Gastroesophageal sphincter (tissue), 4 donors: Measurements from ENCODE around the gene TMCC3. TPM values are rescaled to one million over a fixed set of nuclear protein-coding genes. Genes with fewer than 3 reads are reported as not detected.

Source experiments
- ATAC-seq: fragments of 150-250 bp; one replicate; pipeline ENCODE4 v1.9.1; 2016; ENCODE audit warnings: mild to moderate bottlenecking, moderate library complexity
- H3K27ac ChIP-seq, 4 donors: fragments of 200-600 bp; sonication (generic) in 3 of 4; 1 replicate in 3 of 4; 2 replicates in 1 of 4; pipeline ENCODE4 v1.5.1; 2016 to 2019
- H3K27me3 ChIP-seq: fragments of 200-600 bp; sonication (generic); one replicate; pipeline ENCODE4 v1.5.1; 2019
- H3K36me3 ChIP-seq, 2 donors: fragments of 200-600 bp; sonication (generic); one replicate each; pipeline ENCODE4 v1.5.1; 2019; ENCODE audit warnings: control low read depth in 1 of 2
- H3K4me1 ChIP-seq, 3 donors: fragments of 200-600 bp; sonication (generic); 1 replicate in 2 of 3; 2 replicates in 1 of 3; pipeline ENCODE4 v1.5.1; 2016 to 2019; ENCODE audit warnings: control low read depth in 2 of 3
- H3K4me3 ChIP-seq, 2 donors: fragments of 200-600 bp; sonication (generic); one replicate each; pipeline ENCODE4 v1.5.1; 2019; ENCODE audit warnings: mild to moderate bottlenecking in 1 of 2, moderate library complexity in 1 of 2
- H3K9me3 ChIP-seq, 3 donors: fragments of 200-600 bp; sonication (generic); one replicate each; pipeline ENCODE4 v1.5.1; 2017 to 2019; ENCODE audit warnings: control low read depth in 2 of 3
- EP300 ChIP-seq: sonication (generic); formaldehyde crosslinking; IDR thresholded peaks from one replicate; pipeline ENCODE4 v1.6.1; 2017; ENCODE audit warnings: antibody characterized with exemption, mild to moderate bottlenecking
- POLR2A ChIP-seq, 2 donors: fragments of 450-650 bp; IDR thresholded peaks; one replicate each; pipeline ENCODE4 v1.6.1; 2017; ENCODE audit warnings: antibody characterized with exemption in 2 of 2, mild to moderate bottlenecking in 2 of 2, moderate library complexity in 1 of 2
- POLR2AphosphoS5 ChIP-seq: sonication (generic); formaldehyde crosslinking; IDR thresholded peaks from one replicate; pipeline ENCODE4 v1.6.1; 2017; ENCODE audit warnings: antibody characterized with exemption
- WGBS, 2 donors: methylation state at CpG; one replicate each; pipeline ENCODE4 v1.1.5; 2018; ENCODE audit warnings: low coverage in 1 of 2; 5-methylcytosine and 5-hydroxymethylcytosine counted together
- total RNA-seq, 4 donors: library from RNA; depleted of rRNA; stranded (reverse); fragments of >200 nt; gene quantifications; one replicate each; pipeline ENCODE4 v1.1.0, GENCODE V29; 2016
- TF ChIP-seq, protein P1 (sequence below), 4 experiments: fragments of 200-600 bp in 2 of 4; fragments of 450-650 bp in 2 of 4; sonication (generic) in 1 of 4; IDR thresholded peaks; one replicate each; pipeline ENCODE4 v1.5.1; 2017 to 2019; ENCODE audit warnings: antibody characterized with exemption in 4 of 4, mild to moderate bottlenecking in 2 of 4, moderate library complexity in 2 of 4

TMCC3 gene
- total RNA-seq, 4 donors from 2014 or later, result 9.2 to 24.7 (median 20.2) TPM

DNA sequence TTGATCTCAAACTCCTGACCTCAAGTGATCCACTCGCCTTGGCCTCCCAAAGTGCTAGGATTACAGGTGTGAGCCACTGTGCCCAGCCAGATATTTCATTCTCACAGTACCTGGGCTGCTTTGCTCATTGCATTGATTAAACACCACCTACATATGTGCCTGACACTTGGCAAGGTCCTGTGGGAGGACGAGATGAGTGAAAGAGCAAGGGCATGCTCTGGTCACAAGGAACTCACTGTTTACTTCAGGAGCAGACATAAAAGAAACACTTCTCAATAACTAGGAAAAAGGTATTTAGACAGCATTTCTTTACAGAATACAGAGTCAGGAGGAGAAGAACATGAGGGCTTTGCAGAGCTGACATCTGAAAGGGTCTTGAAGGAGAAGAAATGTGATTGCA lies 91.7 kb downstream of the TMCC3 start:
- no peak for ATAC-seq
- peaks cover 0 to 17% (median 0%) of the 10 kb centered on the region in 3 donors for H3K4me1 ChIP-seq
- H3K27ac ChIP-seq, result no peak overlapping the region
- no peaks in the 10 kb centered on the region for H3K27me3 ChIP-seq
- no peaks in the 10 kb centered on the region for H3K36me3 ChIP-seq
- H3K9me3 ChIP-seq, result no peaks in the 10 kb centered on the region
- WGBS, 2 donors, result 53 to 100% methylated on average over 1 to 2 of the region's 2 CpGs
- no peak overlapping the region for H3K4me3 ChIP-seq
- no peak for TF ChIP-seq POLR2A (IDR thresholded peaks at IDR 0.05)
- no peak for TF ChIP-seq POLR2AphosphoS5
- TF ChIP-seq EP300, result no peak
- TF ChIP-seq, protein P1, sequence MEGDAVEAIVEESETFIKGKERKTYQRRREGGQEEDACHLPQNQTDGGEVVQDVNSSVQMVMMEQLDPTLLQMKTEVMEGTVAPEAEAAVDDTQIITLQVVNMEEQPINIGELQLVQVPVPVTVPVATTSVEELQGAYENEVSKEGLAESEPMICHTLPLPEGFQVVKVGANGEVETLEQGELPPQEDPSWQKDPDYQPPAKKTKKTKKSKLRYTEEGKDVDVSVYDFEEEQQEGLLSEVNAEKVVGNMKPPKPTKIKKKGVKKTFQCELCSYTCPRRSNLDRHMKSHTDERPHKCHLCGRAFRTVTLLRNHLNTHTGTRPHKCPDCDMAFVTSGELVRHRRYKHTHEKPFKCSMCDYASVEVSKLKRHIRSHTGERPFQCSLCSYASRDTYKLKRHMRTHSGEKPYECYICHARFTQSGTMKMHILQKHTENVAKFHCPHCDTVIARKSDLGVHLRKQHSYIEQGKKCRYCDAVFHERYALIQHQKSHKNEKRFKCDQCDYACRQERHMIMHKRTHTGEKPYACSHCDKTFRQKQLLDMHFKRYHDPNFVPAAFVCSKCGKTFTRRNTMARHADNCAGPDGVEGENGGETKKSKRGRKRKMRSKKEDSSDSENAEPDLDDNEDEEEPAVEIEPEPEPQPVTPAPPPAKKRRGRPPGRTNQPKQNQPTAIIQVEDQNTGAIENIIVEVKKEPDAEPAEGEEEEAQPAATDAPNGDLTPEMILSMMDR (IDR thresholded peaks at IDR 0.05), result no peak

DNA sequence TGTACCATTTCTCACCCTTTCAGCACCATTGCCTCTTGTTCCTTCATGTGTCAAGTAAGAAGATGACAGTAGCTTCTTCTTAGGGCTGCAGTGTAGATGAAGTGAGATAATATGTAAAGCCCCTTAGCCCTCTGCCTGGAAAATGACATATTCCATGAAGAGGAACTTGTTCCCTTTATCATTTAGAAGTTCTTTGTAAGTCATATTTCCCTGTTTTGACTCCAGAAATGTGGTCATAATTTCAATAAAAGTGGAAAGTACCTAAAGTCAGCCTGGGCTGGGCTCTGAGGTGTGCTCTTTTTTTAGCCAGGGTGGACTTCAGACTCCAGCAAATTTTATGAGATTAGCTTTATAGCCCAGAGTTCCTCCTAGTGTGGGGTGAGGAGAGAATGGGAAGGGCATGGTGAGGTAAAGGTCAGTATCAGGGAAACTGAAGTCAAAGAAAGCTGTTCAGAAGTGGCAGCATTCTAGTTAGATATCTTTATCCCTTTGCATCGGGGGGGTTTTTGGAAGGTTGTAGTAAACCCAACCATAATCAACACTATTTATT lies 92.5 kb downstream of the TMCC3 start:
- WGBS, 2 donors, result 100% methylated on average over 1 of the region's 1 CpG

DNA sequence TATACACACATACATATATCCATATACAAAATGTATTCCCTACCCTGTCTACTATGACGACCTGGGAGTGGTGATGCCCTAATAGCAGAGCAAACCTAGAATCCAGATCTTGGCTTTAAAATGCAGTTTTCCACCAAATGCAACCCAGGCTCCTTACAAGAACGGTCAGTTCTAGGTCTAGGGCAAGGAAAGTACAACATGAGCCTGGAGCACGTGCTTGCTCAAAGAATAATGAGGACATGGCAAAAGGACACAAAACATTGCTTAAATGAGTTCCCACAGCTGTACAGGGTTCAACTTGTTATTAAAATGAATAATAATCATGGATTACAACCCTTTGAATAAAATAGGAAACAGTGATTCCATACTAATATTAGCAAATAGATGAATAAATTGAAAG lies 94.7 kb downstream of the TMCC3 start:
- WGBS, 2 donors, result 61 to 71% methylated on average over 2 of the region's 3 CpGs
- TF ChIP-seq POLR2AphosphoS5 (no peak), POLR2A (IDR thresholded peaks at IDR 0.05) (no peak), EP300 (no peak)
- TF ChIP-seq, protein P1 (IDR thresholded peaks at IDR 0.05), result no peak
- ATAC-seq, result no peak

More for the DNA sequence above, 92.5 kb downstream of the TMCC3 start:
- ATAC-seq, result no peak
- H3K4me3 ChIP-seq, result no peak overlapping the region
- H3K36me3 ChIP-seq, result no peaks in the 10 kb centered on the region
- H3K9me3 ChIP-seq, result no peaks in the 10 kb centered on the region
- no peak overlapping the region for H3K27ac ChIP-seq
- H3K4me1 ChIP-seq, result peaks cover 0 to 15% (median 0%) of the 10 kb centered on the region in 3 donors
- TF ChIP-seq POLR2AphosphoS5, result no peak
- TF ChIP-seq POLR2A (IDR thresholded peaks at IDR 0.05), result no peak
- TF ChIP-seq, protein P1 (IDR thresholded peaks at IDR 0.05), result no peak
- TF ChIP-seq EP300, result no peak
- H3K27me3 ChIP-seq, result no peaks in the 10 kb centered on the region

DNA sequence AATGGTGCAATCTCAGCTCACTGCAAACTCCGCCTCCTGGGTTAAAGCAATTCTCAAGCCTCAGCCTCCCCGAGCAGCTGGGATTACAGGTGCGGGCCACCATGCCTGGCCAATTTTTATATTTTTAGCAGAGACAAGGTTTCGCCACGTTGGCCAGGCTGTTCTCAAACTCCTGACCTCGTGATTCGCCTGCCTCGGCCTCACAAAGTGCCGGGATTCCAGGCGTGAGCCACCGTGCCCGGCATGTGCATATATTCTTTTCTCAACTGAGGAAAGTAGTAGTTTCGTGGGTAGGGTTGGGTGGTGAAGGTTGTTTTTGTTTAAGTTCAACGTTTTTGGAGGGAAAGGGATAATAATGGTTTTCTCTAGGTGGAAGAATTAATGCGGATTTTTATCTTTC lies 96.5 kb downstream of the TMCC3 start:
- no peaks in the 10 kb centered on the region for H3K27me3 ChIP-seq
- no peak overlapping the region for H3K27ac ChIP-seq
- H3K4me1 ChIP-seq, result peaks cover 0 to 3% (median 0%) of the 10 kb centered on the region in 3 donors
- ATAC-seq, result no peak
- H3K9me3 ChIP-seq, result no peaks in the 10 kb centered on the region
- no peak overlapping the region for H3K4me3 ChIP-seq
- TF ChIP-seq EP300 (no peak), POLR2AphosphoS5 (no peak), POLR2A (IDR thresholded peaks at IDR 0.05) (no peak)
- TF ChIP-seq, protein P1 (IDR thresholded peaks at IDR 0.05), result no peak
- H3K36me3 ChIP-seq, result no peaks in the 10 kb centered on the region
- WGBS, 2 donors, result 90 to 91% methylated on average over 8 to 13 of the region's 15 CpGs

More for the DNA sequence above, 94.7 kb downstream of the TMCC3 start:
- Histone ChIP-seq H3K9me3 (no peaks in the 10 kb centered on the region), H3K4me3 (no peak overlapping the region), H3K4me1 (peaks cover 0 to 3% (median 0%) of the 10 kb centered on the region in 3 donors), H3K27ac (no peak overlapping the region), H3K27me3 (no peaks in the 10 kb centered on the region), H3K36me3 (no peaks in the 10 kb centered on the region)

DNA sequence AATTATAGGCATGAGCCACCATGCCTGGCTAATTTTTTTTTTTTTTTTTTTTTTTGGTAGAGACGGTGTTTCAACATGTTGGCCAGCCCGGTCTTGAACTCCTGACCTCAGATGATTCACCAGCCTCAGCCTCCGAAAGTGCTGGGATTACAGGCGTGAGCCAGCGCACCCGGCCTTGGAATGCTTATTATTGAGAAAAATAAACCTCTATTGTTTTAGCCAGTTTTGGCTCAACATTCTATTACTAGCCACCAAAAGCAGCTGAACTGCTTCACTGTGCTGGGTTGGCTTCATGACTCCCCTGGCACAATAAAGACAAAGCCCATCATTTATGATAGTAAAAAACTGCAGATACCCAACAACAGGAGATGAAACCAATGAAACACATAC lies 97.2 kb downstream of the TMCC3 start:
- no peaks in the 10 kb centered on the region for H3K27me3 ChIP-seq
- H3K4me3 ChIP-seq, result no peak overlapping the region
- H3K9me3 ChIP-seq, result no peaks in the 10 kb centered on the region
- WGBS, 2 donors, result 57% methylated on average over 2 of the region's 6 CpGs; no CpG with 5 or more reads in 1 of the 2 donors
- no peak for ATAC-seq
- H3K4me1 ChIP-seq, result no peaks in the 10 kb centered on the region
- no peaks in the 10 kb centered on the region for H3K36me3 ChIP-seq
- TF ChIP-seq EP300, result no peak
- no peak overlapping the region for H3K27ac ChIP-seq
